Body of pancreas (tissue), 4 donors: ENCODE results near the gene ANKUB1. TPM values are rescaled to one million over a fixed set of nuclear protein-coding genes. Genes with fewer than 3 reads are reported as not detected.
"Not testable (repeated sequence)": the region's sequence is repeated elsewhere in the genome, so short reads cannot be mapped to it uniquely, and the experiment has no call there.

Experiments
- ATAC-seq: fragments of 150-250 bp; one replicate; pipeline ENCODE4 v1.9.1; 2016
- DNase-seq, 4 donors: peaks; one replicate each; pipeline ENCODE4 v3.0.0-alpha.2; 2019
- H3K27ac ChIP-seq, 4 donors: fragments of 200-600 bp; sonication (generic); 1 replicate in 3 of 4; 2 replicates in 1 of 4; pipeline versions ENCODE4 v1.5.1 to v1.6.1; 2016 to 2019; ENCODE audit warnings: mild to moderate bottlenecking in 1 of 4, mixed read lengths in 1 of 4, moderate library complexity in 1 of 4
- H3K27me3 ChIP-seq, 2 donors: fragments of 200-600 bp; sonication (generic); one replicate each; pipeline ENCODE4 v1.6.0; 2016; ENCODE audit warnings: mild to moderate bottlenecking in 1 of 2
- H3K36me3 ChIP-seq, 2 donors: fragments of 200-600 bp; sonication (generic); replicated peaks in 1 of 2; 2 replicates each; pipeline ENCODE4 v1.5.1; 2016; ENCODE audit warnings: low read depth in 2 of 2; ENCODE audit not compliant: insufficient read depth in 1 of 2
- H3K4me1 ChIP-seq: fragments of 200-600 bp; sonication (generic); one replicate; pipeline ENCODE4 v1.6.0; 2016
- H3K4me3 ChIP-seq, 2 donors: fragments of 200-600 bp; sonication (generic); 1 replicate in 1 of 2; 2 replicates in 1 of 2; pipeline ENCODE4 v1.5.1; 2016 to 2019
- H3K9me3 ChIP-seq, 3 donors: fragments of 200-600 bp; sonication (generic); 1 replicate in 2 of 3; 2 replicates in 1 of 3; pipeline ENCODE4 v1.5.1; 2016
- CTCF ChIP-seq, 7 experiments: fragments of 450-650 bp in 4 of 7; fragments of 200-600 bp in 3 of 7; sonication (generic) in 3 of 7; IDR thresholded peaks; one replicate each; pipeline ENCODE4 v1.5.1; 2016 to 2019; ENCODE audit warnings: antibody characterized with exemption in 7 of 7
- POLR2A ChIP-seq, 3 donors: fragments of 450-650 bp; IDR thresholded peaks; one replicate each; pipeline ENCODE4 v1.6.1; 2016; ENCODE audit warnings: antibody characterized with exemption in 3 of 3, mild to moderate bottlenecking in 2 of 3
- WGBS, 2 donors: methylation state at CpG; one replicate each; pipeline ENCODE4 v1.1.5; 2017; 5-methylcytosine and 5-hydroxymethylcytosine counted together
- intact Hi-C: fragments of 100-400 bp; cut with DNase I; formaldehyde crosslinking; loops from one replicate; pipeline ENCODE4 v1.15.1; 2023
- total RNA-seq, 2 donors: library from RNA; depleted of rRNA; stranded (reverse); fragments of >200 nt; gene quantifications; one replicate each; pipeline ENCODE4 v1.1.0, GENCODE V29; 2016

The ANKUB1 gene
- total RNA-seq, 2 donors from 2014 or later: not detected

DNA sequence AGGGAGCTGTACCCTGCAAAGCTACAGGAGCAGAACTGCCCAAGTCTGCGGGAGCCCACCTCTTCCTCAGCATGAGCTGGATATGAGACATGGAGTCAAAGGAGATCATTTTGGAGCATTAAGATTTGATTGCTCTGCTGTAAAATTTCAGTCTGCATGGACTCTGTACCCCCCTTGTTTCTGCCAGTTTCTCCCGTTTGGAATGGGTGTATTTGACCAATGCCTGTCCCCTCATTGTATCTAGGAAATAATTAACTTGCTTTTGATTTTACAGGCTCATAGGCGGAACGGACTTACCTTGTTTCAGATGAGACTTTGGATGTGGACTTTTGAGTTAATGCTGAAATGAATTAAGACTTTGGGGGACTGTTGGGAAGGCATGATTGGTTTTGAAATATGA, 39.0 kb upstream of the ANKUB1 start:
- no peak for ATAC-seq
- H3K36me3 ChIP-seq: no peaks in the 10 kb centered on the region
- DNase-seq: no peak
- H3K27ac ChIP-seq: no peak overlapping the region
- 93 to 99% methylated on average over 3 to 4 of the region's 4 CpGs for WGBS, 2 donors
- no peaks in the 10 kb centered on the region for H3K27me3 ChIP-seq
- intact Hi-C loops: no loop called here
- H3K4me1 ChIP-seq: no peaks in the 10 kb centered on the region
- H3K4me3 ChIP-seq: no peak overlapping the region
- peaks cover 0 to 25% (median 0%) of the 10 kb centered on the region in 3 donors for H3K9me3 ChIP-seq
- no peak for TF ChIP-seq CTCF (IDR thresholded peaks at IDR 0.05)

- Histone ChIP-seq H3K27ac (no peak overlapping the region), H3K4me1 (no peaks in the 10 kb centered on the region), H3K9me3 (peaks cover 0 to 25% (median 0%) of the 10 kb centered on the region in 3 donors), H3K36me3 (no peaks in the 10 kb centered on the region), H3K27me3 (no peaks in the 10 kb centered on the region), H3K4me3 (no peak overlapping the region)
- intact Hi-C loops: no loop called here
- no peak for TF ChIP-seq CTCF (IDR thresholded peaks at IDR 0.05)
- TF ChIP-seq POLR2A (IDR thresholded peaks at IDR 0.05): no peak
- DNase-seq (no peak), ATAC-seq (no peak)
- 91 to 92% methylated on average over 2 of the region's 2 CpGs for WGBS, 2 donors
Observed at GRCh38 chr3:149830902-149831301, 38.5 kb upstream of the ANKUB1 start.

GRCh38 chr3:149829631-149830030, 37.3 kb upstream of the ANKUB1 start:
- H3K9me3 ChIP-seq: peaks cover 0 to 22% (median 0%) of the 10 kb centered on the region in 3 donors
- DNase-seq, H3K36me3 ChIP-seq, ATAC-seq, intact Hi-C loops, H3K4me3 ChIP-seq, H3K4me1 ChIP-seq, H3K27ac ChIP-seq, H3K27me3 ChIP-seq: not testable (repeated sequence)
- WGBS, 2 donors: 86 to 98% methylated on average over 4 of the region's 4 CpGs

DNA sequence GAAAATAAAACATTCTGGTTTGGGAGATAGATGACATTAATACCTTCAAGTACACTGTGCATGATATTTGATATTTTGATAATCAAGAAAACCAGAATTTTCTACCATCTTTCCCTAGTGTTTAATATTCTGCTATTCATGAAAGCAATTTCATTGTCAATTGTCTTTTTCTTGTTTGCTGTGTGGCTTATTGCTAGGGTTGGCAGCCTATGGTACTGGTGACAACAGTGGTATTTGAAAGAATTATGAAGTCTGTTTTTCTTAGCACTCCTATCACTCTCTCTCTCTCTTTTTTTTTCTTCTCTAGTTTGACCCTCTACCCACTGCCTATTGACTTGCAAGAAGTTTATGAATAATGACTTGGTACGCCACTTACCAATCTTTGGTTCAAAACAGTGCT, 36.0 kb upstream of the ANKUB1 start:
- Histone ChIP-seq H3K27ac (no peak overlapping the region), H3K4me3 (no peak overlapping the region), H3K4me1 (no peaks in the 10 kb centered on the region), H3K27me3 (no peaks in the 10 kb centered on the region), H3K36me3 (no peaks in the 10 kb centered on the region), H3K9me3 (peaks cover 0 to 12% (median 0%) of the 10 kb centered on the region in 3 donors)
- WGBS, 2 donors: 52 to 90% methylated on average over 1 of the region's 1 CpG
- DNase-seq (no peak), ATAC-seq (no peak)
- TF ChIP-seq CTCF (IDR thresholded peaks at IDR 0.05) (no peak), POLR2A (IDR thresholded peaks at IDR 0.05) (no peak)
- intact Hi-C loops: no loop called here

DNA sequence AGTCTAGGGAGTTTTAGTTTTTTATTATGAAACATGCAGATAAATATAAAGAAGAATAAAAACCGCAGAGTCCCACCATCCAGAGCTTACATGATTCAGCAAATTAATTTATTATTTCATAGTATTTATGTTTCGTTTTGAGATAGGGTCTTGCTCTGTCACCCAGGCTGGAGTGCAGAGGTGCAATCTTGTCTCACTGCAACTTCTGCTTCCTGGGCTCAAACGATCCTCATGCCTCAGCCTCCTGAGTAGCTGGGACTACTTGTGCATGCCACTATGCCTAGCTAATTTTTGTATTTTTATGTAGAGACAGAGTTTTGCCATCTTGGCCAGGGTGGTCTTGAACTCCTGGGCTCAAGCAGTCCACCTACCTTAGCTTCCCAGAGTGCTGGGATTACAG, 34.3 kb upstream of the ANKUB1 start:
- H3K4me3 ChIP-seq: no peak overlapping the region
- peaks cover 0 to 8% (median 0%) of the 10 kb centered on the region in 3 donors for H3K9me3 ChIP-seq
- DNase-seq: no peak
- H3K27me3 ChIP-seq: no peaks in the 10 kb centered on the region
- H3K36me3 ChIP-seq: no peaks in the 10 kb centered on the region
- H3K4me1 ChIP-seq: no peaks in the 10 kb centered on the region
- WGBS, 2 donors: 75 to 92% methylated on average over 3 of the region's 3 CpGs
- H3K27ac ChIP-seq: no peak overlapping the region
- intact Hi-C loops: no loop called here
- ATAC-seq: no peak
- TF ChIP-seq CTCF (IDR thresholded peaks at IDR 0.05) (no peak), POLR2A (IDR thresholded peaks at IDR 0.05) (no peak)
